GM21423 (cell line): Measurements from ENCODE around the gene ELMO1.

Experiments used
- ATAC-seq: cut with Tn5 transposase; IDR thresholded peaks from one replicate; pipeline ENCODE4 v1.9.1; 2021; ENCODE audit warnings: mild to moderate bottlenecking, moderate library complexity; ENCODE audit not compliant: unreplicated experiment

The ELMO1 gene

DNA sequence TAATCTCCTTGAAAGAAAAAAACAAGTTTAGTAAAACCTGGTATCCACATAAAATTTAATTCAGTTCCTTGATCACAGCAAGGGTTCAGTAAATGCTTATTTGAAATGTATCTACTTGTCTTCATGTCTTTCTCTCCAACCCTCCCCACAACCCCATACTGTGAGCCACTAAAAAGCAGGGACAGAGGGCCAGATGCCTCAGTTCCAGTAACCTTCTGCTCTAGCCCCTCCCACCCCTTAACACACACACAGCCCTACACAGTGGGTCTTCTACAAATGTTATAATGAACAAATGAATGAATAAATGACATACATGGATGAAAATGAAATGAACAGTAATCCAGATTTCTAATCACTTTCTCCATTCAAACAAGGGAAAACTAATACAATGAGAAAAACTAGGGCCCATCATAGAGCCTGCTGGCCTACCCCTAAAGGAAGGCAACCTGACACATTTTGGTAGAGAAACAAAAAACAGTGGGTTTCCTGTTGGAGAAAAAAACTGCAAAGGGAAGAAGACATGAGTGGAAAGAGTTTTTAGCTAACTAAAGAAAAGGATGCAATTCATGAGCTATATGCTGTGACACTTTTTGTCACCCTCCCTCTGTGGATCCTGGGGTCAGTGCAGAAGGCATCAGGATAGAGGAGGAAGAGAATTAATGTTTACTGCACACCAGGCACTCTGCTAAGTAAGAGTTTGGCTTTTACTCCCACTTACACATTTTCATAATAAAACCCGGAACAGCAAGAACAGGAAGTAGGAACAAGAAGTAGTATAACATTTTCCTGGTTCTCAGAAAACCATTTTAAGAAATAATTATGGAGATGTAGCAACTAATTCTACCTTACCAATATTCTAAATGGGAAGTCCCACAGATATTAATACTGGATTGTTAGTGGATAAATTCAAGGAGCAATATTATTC, 38.1 kb downstream of the ELMO1 start:
- no peak for ATAC-seq

DNA sequence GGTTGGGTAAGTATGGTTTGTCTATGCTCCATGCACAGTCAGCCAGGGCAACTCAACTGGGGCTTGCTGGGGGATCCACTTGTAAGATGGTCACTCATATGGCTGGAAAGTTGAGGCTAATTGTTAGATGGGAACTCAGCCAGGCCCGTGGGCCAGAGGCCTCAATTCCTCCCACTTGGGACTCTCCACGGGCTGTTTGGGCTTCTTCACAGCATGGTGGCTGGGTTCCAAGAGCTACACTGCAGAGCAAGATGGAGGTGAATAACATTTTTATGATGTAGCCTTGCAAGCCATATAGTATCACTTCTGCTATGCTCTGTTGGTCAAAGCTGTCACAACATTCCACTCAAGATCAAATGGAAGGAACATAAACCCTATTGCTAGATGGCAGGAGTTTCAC, 39.2 kb downstream of the ELMO1 start:
- ATAC-seq: no peak

DNA sequence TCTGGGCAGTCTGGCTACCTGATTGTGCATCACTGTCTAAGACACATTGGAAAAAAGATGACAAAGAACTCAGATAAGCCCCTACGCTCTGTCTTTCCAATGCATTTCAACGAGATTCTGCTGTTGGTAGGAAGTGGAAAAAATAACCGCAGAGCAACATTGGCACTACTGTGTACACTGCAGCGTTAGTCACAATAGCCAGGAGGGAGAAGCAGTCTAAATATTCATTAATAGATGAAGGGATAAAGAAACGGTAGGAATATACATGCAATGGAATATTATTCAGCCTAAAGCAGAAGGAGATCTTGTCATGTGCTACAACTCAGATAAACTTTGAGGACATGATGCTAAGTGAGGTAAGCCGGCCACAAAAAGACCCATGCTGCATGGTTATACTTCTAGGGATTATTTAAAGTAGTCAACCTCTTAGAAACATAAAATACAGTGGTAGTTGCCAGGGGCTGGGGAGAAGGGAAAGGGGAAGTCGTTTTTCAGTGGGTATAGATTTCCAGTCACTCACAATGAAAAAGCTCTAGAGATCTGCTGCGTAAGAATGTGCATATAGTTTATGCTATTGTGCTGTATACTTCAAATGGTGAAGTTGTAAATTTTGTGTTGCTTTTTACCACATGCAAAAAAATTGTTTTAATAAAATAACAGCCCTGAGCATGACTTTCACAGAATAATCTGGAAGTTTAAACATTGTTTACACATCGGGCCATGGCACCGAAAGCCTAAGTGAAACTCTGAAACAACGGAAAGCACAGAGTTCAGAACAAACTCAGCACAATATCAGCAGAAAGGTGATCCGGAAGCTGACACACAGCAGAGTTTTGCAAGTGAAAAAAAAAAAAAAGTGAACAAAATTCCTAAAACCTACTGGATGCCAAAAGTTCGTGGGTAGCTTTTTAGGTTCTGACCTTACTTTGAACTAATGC, 40.1 kb downstream of the ELMO1 start:
- ATAC-seq: no peak

DNA sequence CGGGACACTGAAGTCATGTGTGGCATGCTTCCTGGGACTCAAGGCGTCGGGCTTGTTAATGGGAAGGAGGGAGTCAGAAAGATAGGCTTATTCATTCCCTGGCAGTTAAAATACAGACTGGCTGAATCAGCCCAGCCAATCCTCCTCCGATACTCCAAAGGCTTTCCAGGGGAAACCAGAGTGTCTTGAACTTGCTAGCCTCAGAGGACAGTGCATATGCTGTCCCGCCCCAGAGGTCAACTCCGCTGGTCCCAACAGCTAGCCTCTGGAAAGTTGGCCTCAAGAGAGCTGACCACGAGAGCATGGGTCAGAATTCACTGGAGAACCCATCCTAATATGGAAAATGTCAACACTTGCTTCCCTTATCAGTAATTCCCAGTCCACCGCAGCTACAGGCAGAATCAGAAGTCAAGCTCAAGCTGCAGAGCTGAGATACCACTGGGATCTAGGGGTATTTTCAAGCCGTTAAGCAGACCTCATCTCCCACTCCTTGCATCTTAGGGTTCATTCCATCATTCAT, 43.0 kb downstream of the ELMO1 start:
- ATAC-seq: no peak

DNA sequence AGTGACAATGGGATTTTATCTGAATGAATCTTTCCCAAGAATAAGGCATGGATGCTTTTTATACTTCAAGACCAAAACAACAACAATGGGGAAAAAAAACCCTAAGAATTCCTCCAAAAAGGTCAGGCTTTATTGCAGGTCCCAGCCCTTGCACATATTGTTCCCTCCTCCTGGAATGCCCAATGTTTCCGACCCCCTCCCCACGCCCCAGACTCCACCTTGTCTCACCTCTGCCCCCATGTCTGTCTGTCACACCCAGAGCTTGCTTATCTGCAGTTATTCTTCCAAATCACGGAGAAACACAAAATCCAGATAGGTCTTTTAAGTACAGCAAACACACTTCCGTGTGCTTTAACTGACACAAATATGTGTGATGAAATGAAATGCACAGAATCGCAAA, 43.5 kb downstream of the ELMO1 start:
- no peak for ATAC-seq

DNA sequence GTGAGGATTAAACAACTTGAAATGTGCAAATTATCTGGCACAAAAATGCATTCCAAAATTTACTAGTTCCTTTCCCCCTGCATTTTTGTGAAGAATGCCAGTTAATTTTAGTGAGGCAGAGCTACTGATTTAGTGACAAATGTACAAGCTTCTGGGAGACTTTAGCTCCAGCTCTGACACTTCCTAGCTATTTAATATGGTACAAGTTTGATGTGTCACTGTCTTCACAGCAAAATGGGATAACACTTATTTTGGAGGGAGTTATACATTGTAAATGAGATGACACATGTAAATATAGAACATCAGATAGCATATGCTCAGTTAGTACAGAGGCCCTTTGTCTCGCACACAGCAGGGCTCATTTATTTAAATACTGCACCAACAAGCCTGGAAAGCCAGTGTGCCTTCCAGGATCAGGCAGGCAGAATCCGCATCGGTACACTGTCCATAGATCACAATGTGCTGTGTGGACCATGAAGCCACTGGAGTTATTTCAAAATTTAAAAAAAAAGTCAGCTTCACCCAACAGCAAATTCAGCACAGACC, 48.7 kb downstream of the ELMO1 start:
- ATAC-seq: no peak

DNA sequence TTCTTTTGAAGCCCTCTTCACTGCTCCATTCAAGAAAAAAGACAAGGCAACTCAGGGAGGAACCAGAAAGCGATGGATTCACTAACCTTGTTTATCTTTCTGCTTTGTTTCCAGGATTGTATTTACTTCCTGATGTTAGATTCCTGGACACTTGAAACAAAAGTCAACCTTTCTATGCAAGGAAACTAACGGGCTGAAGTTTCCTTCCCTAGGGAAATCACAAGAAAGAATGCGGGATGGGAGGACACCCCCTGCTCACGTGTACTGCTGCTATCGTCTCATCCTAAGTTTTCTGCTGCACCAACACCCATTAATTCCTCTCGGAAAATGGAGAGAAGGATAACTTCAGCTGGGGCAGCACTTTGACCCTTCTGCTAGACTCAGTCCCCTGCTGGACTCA, 50.3 kb downstream of the ELMO1 start:
- no peak for ATAC-seq

DNA sequence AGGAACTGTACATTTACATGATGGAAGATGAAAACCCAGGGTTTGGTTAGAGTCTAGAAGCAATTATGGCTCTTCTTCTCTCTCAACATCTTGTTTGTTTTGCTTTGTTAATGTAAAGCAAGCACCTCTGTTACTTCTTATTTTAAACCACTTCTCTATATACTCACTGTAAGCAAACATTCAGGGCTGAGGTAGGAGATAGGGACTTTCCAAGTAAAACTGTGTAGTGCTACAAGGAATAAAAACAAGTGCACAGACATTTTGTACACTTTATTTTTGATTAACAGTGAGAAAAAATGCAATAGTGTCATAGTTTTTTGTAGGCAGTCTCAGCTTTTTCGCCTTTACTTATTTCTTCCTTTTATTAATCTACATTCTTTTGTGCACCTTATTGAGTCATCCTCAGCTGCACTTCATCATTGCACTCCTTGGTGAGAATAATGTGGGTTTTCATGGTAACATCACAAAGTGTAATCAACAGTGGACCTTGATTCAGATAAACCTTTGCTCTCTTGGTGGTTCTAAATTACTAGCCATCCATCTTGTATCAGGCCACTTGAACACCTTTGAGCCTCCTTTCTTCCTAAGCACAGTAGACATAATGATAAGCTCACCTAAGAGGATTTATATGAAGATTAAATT, 52.9 kb downstream of the ELMO1 start:
- no peak for ATAC-seq

DNA sequence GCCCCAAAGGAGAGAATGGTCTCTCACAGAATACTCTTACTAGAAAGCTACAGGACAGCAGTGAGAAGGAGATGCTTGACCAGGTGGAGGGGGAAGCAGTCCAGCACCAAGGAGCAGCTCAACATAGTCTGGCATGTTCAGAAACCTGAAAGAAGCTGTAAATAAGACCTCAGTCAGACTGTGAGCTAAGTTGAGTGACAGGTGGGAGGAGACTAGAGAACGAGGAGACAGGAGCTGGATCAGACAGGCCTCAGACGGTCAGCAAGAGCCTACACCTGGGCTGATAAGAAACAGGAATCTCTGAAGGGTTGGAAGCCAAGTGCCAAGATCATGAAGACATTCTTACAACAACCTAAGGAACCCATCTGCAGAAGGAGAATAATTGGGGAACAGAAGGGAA, 54.5 kb downstream of the ELMO1 start:
- ATAC-seq: no peak

DNA sequence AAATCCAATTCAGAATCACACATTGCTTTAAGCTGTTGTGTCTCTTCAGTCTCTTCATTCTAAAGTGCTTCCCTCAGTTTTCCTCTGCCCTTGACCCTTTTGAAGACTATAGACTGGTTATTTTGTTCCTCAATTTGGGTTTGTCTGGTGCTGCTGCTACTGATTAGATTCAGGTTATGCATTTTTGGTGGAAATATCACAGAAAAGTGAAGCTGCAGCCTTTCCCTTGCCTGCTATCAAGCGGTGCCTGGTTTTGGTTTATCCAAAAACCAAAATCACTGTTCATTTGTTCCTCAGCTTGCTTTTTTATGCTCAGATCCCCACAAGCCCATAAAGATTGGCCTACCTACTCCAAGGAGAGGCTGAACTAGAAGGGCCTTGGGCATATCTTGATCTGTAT, 55.2 kb downstream of the ELMO1 start:
- no peak for ATAC-seq

DNA sequence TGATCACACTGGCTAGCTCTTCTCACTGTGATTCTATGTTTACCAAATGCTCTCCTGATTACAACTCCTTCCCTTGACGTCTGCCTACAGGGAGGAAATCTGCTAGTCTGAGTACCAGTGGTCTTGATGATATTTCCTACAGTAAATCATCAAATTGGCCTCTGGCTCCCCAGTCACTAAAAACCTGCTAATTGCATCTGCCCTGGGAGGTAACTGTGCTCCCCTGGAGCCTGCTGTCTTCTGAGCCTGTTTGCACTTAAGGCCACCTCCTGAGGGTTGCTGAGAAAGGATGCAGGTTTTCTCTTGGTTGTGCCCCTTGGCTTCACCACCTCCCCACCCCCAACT, 56.0 kb downstream of the ELMO1 start:
- no peak for ATAC-seq

DNA sequence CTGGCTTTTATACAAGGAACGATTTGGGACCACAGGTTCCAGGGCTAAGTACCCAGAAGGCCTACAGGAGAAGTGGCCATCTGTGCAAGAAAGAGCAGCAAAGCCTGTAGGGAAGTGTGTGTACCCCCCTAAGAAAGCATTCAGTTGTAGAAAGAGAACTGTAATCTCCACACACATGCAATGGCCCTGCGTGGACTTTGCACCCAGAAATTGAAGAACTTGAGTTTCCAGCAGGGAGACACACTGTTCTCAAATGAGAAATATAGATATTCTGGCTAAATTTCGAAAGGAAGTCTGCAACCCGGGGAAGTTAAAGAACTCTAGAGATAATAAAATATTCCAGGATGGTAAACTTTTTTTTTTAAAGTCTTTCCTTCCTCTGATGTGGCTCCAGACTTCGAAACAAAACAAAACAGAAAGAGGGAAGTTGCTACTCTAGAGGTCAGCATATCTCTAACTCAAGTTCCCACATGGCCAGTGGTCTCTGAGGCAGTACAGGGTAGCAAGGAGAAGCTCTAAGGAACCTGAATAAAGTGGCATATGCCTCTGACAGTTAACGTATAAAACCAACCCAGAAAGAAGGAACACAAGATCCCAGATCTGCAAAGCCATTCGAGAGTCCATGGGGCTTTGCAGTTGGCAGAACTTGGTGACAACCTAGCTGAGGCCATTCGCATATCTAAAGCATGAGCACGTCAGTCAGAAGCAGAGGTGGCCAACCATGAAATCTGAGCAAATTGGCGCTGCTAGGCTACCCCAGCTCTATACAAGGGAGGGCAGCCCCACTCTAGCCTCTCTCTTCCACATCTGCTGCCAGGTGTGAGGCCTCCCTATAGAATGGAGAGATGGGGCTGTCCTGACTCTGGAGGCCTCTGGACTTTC, 56.6 kb downstream of the ELMO1 start:
- no peak for ATAC-seq

DNA sequence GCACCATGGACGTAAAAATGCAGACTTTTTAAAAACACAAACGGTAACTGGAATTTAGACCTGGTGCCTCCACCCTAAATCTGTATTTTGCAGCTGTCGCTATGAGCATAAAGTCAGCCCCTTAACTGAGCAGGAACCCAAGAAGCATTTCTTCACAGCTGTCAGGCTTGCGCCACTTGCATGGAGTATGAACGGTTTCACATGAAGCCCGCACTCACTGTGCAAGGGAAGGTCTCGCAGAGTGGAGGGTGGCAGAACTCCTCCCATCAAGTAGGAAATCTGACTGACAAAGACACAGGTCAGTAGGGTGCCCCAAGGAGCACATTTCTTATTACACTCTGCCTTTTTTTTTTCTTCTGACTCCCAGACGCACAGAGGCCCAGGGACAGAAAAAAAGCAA, 58.5 kb downstream of the ELMO1 start:
- ATAC-seq: no peak

DNA sequence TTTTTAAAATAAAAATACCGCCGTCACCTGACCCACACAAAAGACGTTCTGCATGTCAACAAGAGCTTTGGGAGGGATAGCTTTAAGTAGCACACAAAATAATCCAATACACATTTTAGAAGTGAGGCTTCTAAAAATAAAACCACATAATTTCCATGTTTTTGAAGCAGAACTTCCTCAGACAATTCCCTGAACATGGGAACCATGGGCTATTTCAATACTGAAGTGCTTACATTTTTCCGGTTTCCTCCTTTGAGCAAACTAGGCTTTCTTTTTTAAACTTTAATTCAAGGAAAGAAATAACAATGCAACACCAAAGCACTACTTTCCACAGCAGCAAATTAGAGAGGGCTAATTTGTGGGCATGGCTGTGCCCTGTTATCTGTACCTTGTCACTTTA, 59.9 kb downstream of the ELMO1 start:
- ATAC-seq: no peak

DNA sequence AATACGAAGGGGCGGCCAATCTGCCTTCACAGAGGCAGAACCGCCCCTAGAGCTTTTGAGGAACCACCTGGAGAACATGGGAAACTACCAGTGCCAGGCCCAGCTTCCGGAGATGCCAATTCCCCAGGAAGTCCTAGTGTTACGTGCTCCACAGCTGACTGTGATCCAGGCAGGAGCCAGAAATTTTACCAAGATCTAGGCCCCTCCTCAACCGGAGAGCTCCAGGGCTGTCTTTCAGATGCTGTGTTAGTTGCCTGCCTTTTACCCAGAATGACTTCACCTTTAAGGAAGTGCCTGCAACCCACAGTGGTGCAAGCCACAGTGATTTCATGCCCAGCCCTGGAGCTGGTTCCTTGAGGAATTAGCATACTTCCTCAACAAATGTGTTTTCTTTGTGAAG, 62.9 kb downstream of the ELMO1 start:
- no peak for ATAC-seq

DNA sequence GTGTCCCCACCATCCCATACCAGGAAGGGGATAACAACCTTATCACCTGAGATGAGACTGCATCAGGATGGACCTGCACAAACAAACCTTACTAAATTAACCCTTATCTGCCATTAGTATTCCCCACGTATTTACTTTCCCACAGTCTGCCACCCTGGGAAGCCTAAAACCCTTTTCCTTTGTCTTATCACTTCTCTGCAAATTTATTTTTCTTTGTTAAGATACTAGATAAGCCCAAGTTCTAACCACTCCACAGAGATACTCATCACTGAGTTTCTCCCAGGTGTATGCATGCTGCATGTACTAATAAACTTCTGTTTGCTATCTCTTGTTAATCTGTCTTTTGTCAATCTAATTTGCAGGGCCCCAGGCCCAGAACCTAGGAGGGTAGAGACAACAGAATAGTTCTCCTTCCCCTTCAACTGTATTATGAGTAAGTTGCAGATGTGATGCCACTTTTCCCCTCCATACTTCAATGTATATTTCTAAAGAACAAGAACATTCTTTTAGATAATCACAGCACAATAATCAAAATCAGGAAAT, 66.0 kb downstream of the ELMO1 start:
- ATAC-seq: no peak

DNA sequence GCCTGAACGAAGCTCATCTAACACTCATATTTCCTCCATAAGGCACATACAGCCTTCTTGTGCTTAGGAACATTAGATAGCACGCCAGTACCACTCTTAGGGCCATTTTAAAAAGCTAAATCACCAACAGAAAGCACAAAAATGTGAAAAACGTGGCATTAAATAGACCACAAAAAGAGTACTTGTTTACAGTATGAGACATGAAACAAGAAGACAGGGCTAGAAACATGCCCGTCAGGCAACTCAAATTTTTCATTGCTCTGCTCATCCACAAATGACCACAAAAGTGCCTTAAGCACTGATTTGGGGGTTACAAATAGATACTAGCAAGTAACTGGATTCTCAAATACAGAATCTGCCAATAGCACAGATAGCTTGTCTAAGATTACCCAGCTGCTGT, 67.8 kb downstream of the ELMO1 start:
- no peak for ATAC-seq

DNA sequence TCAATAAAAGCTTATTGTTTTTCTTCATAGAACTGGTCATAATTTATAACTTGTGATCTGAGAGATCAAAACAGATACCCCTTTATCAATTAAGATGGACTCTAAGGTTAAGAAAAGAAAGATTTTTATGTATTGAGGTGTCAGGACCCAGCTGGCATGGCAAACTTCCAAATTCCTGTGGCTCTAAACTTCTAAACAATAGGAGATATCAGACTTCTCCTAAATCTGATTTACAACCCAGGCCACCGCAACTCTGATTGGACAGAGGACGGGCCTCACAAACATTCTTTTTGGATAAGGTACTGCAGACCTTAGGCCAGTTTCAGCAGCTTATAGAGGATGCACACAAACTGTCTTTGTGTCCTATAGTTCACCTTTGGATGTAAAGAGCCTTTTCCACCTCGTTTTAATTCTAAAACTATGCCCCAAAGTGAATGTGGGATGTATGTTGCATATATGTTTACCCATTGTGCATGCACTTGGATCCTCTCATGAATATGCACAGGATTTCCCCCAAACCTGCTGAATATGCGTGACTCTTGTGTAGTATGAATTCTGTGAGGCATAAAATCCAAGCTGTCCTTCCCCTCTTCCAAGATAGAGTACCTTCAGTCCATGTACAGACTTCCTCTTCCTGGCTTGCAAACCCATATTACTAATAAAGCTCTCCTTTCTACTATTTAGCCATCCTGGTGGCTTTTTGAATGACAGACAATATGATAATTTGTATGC, 69.0 kb downstream of the ELMO1 start:
- no peak for ATAC-seq

DNA sequence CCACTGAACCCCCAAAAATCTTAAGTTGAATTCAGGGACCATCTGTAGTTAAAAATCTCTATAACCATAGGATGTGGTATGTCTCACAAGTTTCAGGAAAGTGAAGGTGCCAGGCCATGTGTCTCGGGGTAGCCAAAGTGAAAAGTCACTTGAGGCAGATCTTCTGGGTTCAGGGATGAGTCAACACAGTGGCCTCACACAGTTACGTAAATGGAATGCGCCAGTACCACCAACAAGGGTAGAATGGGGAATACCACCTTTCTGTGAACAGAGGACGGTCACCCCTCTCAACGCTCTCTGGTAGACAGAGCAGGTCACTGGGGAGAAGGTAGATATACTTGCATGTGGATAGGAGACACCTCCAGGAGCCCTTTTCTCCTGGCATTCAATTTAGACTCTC, 71.4 kb downstream of the ELMO1 start:
- ATAC-seq: no peak
